Activated CD4-positive, alpha-beta T cell treated with anti-CD3 and anti-CD28 coated beads for 24 hours (primary cell): ENCODE data around the gene HDHD2.
A peak's percentile ranks its signal among the peaks of the same experiment; 100 is the strongest.

Source experiments
- DNase-seq, 2 donors: peaks; one replicate each; pipeline ENCODE4 v3.0.0-alpha.2; 2020; ENCODE audit warnings: low read depth in 2 of 2

Gene HDHD2

DNA sequence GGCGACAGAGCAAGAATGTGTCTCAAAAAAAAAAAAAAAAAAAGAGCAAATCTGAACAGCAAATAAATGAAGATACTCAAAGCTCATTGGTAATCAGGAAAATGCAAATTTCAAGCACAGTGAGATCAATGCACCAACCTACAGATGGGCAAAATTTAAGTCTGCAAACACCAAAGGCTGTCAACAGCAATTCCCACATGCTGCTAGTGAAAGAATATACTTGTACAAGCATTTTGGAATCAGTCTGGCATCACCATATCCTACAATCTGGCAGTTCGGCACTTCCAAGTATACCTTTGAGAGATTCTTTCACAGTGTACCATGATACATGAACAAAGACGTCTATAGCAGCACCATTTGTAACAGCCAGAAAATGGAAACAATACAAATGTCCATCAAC lies 4.1 kb downstream of the HDHD2 start:
- no peak for DNase-seq

DNA sequence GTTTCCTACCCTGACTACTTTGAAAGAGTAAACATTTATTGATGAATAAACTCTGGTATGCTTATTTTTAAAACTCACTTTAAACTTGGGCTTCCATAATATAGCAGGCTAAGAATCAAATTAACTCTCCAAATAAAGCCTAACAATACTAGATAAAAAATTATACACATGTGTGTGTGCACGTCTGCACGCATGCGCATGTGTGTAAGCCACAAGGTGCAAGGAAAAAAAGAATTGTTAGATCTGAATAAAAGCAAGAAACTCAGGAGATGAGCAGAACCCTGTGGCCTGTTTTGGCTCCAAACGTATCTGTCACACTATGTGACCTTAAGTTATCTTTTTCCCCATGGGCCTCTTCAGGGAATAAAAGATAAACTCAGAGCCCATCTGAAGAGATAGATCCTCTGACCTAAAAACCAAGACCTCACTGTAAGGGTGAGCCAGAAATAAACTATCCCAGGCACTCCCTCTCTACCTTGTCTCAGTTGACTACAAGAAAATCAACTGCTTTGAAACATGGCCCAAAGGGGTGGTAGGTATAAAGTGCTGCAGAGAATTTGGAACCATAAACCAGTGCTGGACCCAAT lies 6.3 kb downstream of the HDHD2 start:
- DNase-seq: no peak

DNA sequence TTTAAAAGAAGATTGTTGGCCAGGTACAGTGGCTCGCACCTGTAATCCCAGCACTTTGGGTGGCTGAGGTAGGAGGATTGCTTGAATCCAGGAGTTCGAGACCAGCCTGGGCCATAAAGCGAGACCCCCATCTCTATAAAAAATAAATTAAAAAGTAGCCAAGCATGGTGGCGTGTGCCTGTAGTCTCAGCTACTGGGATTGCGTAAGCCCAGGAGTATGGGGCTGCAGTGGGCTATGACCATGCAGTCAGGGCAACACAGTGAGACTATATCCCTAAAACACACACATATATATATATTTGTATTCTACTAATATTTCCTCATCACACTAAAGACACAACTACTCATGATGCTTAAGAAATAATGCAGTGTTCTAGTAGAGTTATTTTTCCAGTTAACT lies 7.1 kb downstream of the HDHD2 start:
- no peak for DNase-seq

DNA sequence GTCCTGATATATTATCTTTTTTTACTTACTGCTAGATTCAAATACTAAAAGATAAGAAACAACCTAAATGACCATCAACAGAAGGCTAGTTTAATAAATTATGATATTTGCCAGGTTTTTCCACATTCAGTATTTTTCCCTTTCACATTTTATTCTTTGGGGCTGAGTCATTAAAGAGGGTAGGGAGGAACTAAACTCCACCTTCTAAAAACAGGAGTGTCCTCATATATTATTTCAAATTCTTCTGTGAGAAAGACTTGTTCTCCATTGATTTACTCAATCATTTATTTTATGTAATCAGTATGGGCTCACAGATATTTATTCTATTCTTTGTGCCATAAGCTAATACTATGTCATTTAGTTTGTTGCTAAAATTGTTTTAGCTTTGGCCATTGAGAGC lies 9.0 kb downstream of the HDHD2 start:
- DNase-seq: no peak

DNA sequence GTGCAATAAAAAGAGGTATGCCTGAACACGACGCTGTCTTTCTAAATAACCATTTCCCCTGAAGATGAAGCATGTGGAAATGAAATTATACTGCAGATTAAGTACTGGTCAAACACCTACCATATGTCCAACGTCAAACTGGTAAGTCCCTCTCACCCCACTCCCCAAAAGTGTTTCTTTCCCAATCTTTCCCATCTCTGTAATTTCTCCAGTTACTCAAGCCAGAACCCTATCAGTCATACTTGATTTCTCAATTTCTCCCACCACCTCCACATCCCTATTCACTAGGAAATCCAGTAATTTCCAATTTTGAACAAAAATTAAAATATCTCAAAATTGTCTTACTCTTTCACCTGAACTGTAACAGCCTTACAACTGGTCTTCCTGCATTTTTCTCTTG lies 29.2 kb downstream of the HDHD2 start:
- no peak for DNase-seq

DNA sequence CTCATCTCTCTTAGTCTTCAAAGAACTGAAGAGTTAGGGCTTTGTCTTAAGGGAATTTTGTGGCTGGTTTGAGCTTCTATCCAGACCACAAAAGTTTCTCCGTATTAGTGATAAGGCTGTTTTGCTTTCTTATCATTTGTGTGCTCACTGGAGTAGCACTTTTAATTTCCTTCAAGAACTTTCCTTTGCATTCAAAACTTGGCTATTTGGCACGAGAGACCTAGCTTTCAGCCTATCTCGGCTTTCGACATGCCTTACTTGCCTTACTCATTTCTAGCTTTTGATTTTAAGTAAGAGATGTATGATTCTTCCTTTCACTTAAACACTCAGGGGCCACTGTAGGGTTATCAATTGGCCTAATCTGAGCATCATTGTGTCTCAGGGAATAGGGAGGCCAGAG lies 29.9 kb downstream of the HDHD2 start:
- no peak for DNase-seq

DNA sequence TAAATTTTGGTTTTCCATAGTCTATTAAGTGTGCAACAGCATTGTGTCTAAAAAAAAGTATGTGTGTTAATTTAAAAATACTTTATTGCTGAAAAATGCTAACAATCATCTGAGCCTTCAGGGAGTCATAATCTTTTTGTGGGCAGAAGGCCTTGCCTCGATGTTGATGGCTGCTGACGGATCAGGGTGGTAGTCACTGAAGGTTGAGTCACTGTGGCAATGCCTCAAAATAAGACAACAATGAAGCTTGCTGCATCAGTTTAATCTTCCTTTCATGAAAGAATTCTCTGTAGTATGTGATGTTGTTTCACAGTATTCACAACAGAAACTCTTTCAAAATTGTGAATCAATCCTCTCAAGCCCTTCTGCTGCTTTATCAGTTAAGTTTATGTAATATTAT lies 31.3 kb downstream of the HDHD2 start:
- DNase-seq: no peak

DNA sequence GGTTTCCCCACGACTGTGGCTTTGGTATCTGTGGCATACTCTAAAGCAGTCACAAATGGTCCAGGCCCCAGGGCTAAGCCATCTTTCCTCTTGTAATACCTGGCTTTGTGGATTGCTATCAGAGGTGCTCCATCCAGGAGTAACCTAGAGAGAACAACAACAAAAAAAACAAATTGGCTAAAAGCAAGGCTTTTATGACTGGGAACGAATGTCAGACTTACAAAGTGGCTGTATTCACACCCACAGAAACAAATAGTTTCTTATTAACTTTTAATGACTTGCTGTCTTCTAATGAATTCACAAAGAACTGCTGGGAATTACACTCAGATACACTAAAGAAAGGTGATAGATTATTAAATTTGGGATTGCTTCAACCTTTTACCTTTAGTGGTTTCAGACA lies 35.1 kb downstream of the HDHD2 start:
- DNase-seq: no peak

DNA sequence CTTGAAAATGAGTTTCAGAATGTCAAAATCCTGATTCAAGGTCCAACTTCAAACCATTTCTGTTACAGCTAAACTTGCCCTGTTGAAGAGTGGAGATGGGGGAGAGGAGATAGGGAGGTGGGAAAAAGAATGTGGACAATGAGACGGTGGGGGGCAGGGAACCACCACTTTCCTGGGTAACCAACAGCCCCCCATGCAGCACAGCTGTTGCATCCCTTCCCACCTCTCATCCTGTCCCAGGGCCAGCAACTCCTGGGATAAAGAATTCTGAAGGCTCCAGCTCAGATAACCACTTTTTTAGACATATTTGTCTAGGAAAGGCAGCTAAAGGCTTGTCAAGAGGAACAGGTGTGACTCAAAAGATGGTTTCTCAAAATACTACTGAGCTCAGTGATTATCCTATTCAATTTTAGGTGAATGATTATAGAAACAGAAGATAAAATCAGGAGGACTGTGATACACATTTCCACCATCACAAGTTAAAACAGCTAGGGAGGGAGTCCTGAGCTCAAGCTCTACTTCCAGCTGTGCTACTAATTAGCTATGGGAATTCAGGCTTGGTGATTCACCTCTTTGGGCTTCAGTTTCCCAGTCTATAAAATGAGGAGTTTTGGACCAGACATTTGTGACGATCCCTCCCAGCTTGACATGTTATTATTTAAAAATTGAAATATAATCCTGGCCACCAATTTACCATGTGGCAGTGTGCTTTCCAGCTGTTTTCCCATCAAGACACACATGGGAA lies 36.3 kb downstream of the HDHD2 start:
- DNase-seq: no peak

DNA sequence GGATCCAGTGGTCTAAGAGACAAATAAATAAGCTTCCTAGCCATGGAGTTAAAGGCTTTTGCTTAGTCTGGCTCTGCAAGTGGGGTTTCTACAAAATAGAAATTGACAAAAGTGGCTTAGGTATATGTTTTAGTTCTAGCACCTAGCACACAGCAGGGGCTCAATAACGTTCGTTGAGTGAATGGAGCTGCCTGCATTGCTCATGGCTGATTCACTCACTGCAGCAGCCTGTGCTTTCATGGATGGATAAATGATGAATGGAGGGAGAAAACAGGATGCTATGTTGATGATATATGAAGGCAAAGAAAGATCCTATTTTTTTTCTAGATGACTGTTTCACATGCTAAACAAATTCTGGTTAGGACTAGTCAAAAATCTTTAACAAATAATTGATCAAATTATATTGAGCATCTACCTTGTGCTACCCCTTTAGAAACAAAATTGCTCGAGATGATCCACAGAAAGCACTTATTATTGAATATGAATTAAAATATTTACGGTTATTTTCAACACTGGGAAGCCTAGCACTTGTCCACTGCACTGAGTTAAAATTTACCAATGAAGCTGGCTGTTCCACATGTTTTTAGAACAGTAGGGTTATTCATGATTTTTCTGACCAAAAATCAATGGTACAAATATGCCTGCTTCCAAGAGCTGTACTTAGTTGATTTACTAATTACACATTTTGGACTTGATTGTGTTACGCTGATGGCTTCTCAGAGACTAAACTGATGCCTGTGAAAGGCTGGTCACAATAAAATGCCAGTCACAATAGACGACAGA lies 39.6 kb downstream of the HDHD2 start:
- no peak for DNase-seq

DNA sequence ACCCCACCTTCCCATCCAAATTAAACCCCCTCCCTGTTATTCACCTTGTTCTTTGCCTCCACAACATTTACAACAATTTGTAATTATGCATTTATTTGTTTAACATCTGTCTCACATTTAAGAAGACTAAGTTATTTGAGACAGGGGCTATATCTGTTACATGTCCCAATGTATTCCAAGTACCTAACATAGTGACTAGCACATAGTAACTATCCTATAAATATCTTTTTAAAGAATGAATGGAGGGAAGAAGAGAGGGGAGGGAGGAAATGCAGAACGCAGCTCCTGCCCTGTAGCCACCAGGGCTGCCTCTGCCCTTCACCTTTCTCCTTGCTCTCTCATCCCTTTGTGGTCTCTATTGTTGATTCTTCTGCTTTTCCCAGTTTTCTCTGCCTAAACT lies 40.6 kb downstream of the HDHD2 start:
- DNase-seq: no peak

DNA sequence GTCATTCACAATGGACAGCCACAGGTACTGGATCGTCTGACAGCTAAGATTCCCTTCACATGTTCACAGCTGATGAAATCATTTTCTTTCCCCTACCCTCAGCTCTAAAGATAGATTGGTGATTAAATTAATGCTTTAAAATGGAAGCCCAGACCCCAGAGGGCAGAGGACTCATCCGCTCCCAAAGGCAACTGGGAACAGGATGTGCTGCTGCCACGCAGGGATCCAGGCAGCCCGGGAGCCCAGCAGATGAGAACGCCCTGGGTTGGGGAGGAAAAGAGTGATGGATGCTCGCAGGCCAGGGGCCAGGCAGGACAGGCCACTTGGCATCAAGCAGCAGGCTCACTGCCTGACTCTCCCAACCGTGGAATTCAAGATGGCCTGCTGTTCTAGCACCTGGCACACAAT lies 41.3 kb downstream of the HDHD2 start:
- no peak for DNase-seq

DNA sequence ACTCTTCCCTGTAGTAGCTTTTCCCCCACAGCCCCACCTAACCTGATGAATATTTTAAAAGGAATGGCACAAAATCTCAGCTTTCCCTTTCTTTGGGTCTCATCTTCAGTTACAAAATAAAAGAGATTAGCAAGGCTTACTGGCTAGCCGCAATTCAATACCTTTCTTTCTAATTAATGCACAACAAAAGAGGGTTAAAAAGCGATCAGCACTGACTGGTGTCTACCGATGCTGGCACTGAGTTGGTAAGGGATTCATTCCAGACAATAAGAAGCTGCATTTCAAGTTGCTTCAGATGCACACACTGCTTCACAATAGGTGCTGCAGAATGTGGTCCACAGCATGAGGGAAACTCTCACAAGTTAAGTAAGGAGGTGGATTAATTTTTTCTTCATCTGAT lies 41.9 kb downstream of the HDHD2 start:
- no peak for DNase-seq

DNA sequence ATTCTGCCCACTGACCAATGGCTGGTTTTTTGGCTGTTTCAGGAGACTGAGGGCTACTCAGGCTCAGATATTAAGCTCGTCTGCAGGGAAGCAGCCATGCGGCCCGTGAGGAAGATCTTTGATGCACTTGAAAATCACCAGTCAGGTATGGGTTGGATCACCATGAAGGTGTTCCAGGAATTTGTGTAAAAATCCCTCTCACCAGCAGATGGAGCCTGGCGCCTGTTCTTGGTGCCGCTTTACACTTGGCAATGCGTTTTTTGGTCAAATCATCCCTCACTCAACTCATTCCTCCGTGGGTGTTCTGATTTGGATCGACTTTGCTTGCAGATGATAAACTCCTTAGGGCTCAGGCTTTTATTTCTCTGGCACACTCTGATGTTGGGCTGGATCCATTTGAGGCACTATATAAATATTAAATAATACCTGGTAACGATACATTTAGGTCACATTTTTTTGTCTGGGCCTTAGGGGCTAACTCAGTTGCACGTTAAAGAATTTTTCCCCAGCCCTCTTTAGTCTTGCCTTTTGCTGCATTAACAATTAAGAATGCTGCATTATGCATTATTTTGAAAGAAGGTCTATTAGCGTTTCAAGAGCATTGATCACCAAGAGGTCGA lies 50.0 kb downstream of the HDHD2 start:
- DNase-seq: peak; percentile 36

DNA sequence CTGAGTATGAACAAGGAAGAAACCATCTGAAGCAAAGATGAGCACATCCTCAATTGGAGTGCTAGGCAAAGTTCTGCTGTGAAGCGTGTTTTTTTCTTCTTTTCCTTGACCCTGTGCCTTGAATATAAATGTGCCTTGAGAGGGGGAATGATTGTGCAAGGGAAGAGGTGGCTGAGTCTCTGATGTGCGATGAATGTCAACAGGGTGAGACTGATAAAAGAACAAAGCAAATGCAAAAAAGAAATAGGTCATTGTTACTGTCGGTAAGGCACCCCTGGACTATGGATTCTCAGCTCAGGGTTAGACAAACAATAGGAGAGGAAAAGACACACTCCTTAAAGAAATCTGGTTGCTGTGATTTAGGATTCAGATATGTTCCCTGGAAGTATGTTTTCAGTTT lies 54.5 kb downstream of the HDHD2 start:
- no peak for DNase-seq

DNA sequence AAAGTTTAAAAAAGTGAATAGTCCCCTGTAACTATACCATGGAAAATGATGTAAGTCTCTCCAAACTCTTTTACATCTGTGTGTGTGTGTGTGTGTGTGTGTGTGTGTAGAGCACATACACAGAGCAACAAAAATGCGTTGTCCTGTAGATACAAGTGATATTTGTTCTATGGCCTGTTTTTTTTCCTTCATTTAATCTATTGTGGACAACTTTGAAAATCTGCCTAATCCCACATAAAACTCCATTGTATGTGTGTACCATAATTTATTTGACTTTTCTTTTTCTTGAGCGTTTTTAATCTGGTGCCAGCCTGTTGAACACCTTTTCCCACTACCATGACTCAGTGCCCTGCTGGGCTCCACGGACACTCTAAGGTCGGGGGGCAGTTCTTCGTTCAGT lies 62.6 kb downstream of the HDHD2 start:
- DNase-seq: no peak

DNA sequence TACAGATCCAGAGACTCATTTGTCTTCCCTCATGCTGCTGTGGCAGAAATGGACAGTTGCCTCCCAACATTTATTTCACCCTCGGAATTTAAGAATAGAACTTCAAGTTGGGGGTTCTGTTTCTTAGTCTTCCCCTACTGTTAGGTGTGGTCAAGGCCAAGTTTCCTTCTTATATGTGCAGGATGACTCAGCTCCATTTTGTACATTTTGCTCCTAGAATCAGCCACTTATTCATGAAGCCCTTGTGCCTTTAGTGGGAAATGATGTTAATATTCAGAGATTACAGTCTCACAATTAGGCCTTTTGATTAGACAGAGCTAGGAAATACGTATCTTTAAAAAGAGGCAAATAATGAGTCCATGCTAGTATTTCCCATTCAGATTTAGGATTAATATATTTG lies 68.7 kb downstream of the HDHD2 start:
- DNase-seq: no peak

DNA sequence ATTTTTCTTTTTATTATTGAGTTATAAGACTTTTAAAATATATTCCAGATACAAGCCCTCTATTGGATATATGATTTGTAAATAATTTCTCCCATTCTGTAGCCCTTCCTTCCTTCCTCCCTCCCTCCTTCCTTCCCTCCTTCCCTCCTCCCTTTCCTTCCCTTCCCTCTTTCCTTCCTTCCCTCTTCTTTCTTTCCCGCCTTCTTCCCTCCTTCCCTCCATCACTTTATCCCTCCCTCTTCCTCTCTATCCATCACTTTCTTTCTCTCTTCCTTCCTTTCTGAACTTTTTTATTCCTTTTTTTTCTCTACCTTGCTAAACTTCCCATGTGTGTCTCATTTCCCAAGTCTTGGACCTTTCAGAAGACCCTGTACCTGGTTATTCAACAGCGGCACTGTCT lies 69.4 kb downstream of the HDHD2 start:
- no peak for DNase-seq

DNA sequence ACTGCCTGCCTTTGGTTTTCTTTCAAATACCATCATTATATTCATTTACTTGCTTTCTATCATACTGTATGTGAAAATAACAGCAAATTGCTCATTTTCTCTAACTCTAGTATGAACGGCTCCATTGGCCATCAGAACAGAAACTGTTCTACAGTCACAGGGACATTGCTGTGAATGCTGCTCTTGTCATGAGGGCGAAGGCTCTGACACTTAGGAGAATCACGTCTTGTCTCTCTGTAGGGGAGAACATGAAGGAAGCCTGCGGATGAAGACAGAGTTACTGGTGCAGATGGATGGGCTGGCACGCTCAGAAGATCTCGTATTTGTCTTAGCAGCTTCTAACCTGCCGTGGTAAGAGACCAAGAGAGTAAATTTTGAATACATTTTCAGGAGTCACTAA lies 73.2 kb downstream of the HDHD2 start:
- no peak for DNase-seq

DNA sequence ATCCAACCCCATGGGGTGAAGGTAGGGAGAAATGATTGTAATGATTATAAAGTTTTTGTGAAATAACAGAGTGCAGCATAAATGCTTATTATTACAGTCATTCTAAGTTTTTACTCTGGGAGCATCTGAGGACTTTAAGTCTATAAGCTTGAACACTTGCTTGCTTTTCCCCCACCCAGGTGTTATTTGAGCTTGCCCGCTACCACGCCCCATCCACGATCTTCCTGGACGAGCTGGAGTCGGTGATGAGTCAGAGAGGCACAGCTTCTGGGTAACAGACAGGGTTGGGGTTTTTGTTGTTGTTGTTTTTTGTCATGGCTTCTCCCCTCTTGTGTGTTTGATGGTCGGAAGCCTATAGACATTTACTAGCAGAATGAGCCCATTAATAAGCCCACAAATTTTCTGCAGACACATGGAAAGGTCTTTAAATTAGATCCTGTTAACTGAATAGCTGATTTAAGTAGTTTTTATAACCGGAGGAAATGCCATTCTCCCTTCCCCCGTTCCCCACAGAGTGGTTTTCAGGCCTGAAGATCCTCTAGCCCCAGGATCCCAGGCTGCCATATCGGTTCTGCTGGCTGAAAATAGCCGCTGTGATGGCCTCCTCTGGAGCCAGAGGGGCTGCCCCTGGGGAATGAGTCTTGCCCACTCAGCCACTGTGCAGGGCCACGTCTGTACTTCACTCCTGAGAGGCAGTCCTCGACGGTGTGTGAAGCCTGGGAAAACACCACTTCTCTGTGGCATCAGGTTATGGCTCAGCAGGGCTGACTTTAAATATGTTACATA lies 75.0 kb downstream of the HDHD2 start:
- DNase-seq: no peak

DNA sequence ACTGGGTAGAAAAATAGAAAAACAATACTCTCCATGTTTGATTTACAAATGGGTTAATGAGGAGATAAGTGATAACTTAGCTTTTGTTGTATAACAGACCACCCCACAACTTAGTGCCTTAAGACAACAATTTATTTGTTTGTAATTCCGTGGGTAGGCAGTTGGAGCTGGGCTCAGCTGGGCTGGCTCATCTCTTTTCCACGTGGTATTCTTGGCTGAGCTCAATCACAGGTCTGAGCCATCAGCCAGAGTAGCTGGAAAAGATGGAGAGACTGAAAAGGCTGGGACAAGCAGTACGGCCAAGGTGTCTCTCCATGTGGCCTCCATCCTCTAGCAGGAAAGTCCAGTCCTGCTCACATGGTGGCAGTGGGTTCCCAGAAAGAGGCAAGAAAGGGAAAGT lies 82.7 kb downstream of the HDHD2 start:
- no peak for DNase-seq

DNA sequence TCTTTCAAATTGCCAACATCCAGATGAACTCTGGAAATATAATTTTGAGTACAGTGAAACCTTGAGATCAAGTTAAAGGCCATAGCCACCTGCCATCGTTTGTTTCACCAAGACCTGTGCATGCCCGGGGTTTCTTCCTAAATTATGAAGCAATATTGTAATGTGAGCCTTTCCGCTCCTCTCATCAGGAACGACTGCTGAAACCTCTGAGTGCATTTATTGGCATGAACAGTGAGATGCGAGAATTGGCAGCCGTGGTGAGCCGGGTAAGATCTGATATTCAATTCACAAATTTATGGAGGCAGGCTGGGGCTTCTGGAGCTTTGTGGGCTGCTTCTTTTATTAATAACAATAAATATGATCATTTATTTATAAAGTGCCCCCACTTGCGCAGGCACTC lies 87.2 kb downstream of the HDHD2 start:
- no peak for DNase-seq
